Natural killer cell (primary cell): ENCODE data around the gene SLC25A44. TPM values are rescaled to one million over a fixed set of nuclear protein-coding genes. Genes with fewer than 3 reads are reported as not detected.

Source experiments
- ATAC-seq, 3 donors: fragments of 150-1000 bp in 2 of 3; fragments of 200-7000 bp in 1 of 3; cut with Tn5 transposase; 1 replicate in 1 of 3; 2 replicates in 2 of 3; pipeline ENCODE4 v1.10.0; 2021; ENCODE audit warnings: mild to moderate bottlenecking in 2 of 3, moderate library complexity in 2 of 3
- DNase-seq, 2 donors: peaks; one replicate each; pipeline versions ENCODE4 v3.0.0 to v3.0.0-alpha.2; 2013 to 2021; ENCODE audit warnings: mixed read lengths in 1 of 2
- H3K27ac ChIP-seq: one replicate; pipeline ENCODE4 v1.5.1; 2013; ENCODE audit warnings: mild to moderate bottlenecking, low read length
- H3K27me3 ChIP-seq: one replicate; pipeline ENCODE4 v1.6.1; 2013; ENCODE audit warnings: low read length; ENCODE audit not compliant: control insufficient read depth, insufficient read depth
- H3K36me3 ChIP-seq: one replicate; pipeline ENCODE4 v1.6.1; 2013; ENCODE audit warnings: low read length; ENCODE audit not compliant: control insufficient read depth, insufficient read depth
- H3K4me1 ChIP-seq: one replicate; pipeline ENCODE4 v1.6.1; 2013; ENCODE audit warnings: low read length; ENCODE audit not compliant: control insufficient read depth, insufficient read depth
- H3K4me3 ChIP-seq: one replicate; pipeline ENCODE4 v1.5.1; 2013; ENCODE audit warnings: low read length
- H3K9me3 ChIP-seq: one replicate; pipeline ENCODE4 v1.6.1; 2013; ENCODE audit warnings: low read length; ENCODE audit not compliant: control insufficient read depth, insufficient read depth
- H3K27ac Mint-ChIP-seq, 2 donors: one replicate each; pipeline ENCODE4 v1.8.0; 2022; ENCODE audit warnings: mild to moderate bottlenecking in 2 of 2, mixed read lengths in 2 of 2, moderate library complexity in 1 of 2
- H3K27me3 Mint-ChIP-seq, 2 donors: one replicate each; pipeline ENCODE4 v1.8.0; 2022; ENCODE audit warnings: low read depth in 2 of 2, mixed read lengths in 2 of 2
- H3K36me3 Mint-ChIP-seq: one replicate; pipeline ENCODE4 v1.8.0; 2022; ENCODE audit warnings: mixed read lengths
- H3K4me1 Mint-ChIP-seq, 2 donors: one replicate each; pipeline ENCODE4 v1.8.0; 2022; ENCODE audit warnings: mixed read lengths in 2 of 2
- H3K4me3 Mint-ChIP-seq: one replicate; pipeline ENCODE4 v1.8.0; 2022; ENCODE audit warnings: mild to moderate bottlenecking, moderate library complexity, mixed read lengths
- H3K9me3 Mint-ChIP-seq, 2 donors: one replicate each; pipeline ENCODE4 v1.8.0; 2022; ENCODE audit warnings: mixed read lengths in 2 of 2
- WGBS: methylation state at CpG from one replicate; pipeline ENCODE4 v1.1.7; 2013; ENCODE audit warnings: missing lambda C conversion rate; ENCODE audit not compliant: insufficient coverage; 5-methylcytosine and 5-hydroxymethylcytosine counted together
- intact Hi-C: fragments of 100-400 bp; cut with micrococcal nuclease; formaldehyde crosslinking; loops from one replicate; pipeline ENCODE4 v1.14.2; 2022
- total RNA-seq, 4 donors: library from RNA; stranded (reverse); fragments of 120-200 nt in 1 of 4; gene quantifications; one replicate each; pipeline versions ENCODE4 v1.2.3 to v1.2.4, GENCODE V29; 2013 to 2022
- TF ChIP-seq, protein P1 (sequence below): fragments of 200-600 bp; IDR thresholded peaks from one replicate; pipeline ENCODE4 v1.8.0; 2022; ENCODE audit warnings: antibody characterized with exemption

The SLC25A44 gene
- total RNA-seq, 3 donors from 2014 or later (not counting 1 experiment from before 2014, with no cell fraction given) = 17.1 to 49.2 (median 22.0) TPM

DNA sequence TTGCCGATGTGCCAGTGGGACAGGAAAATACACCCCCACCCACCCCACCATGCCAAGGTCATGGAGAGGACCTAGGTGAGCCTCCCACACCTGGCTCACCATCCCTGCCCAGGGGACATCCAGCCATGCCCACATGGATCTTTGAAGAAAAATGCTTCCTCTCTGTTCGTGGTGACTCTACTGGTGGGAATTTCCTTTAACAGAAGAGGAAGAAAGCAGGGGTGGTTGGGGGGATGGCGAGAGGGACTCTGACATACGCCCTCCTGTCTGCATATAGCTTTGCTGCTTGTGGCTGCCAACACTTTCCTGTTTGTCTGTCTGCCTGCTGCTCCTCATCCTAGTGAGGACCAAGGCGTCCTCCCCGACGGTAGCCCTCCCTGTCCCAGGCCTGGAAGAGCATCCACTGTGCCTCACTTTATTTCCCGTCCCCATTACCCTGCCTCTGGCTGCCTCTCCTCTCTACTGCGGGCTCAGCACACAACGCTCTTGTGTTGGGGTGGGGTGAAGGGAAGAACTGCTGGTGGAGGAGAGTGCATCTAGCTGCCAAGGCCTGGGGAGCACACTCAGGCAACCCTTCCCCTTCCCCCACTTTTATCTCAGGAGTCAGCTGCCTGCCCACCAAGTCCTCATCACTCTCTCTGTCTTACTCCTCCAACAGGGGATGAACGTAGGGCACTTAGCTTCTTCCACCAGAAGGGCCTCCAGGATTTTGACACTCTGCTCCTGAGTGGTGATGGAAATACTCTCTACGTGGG lies 38.0 kb upstream of the SLC25A44 start:
- Mint-ChIP-seq H3K36me3 (no peaks in the 10 kb centered on the region), H3K4me1 (peaks cover 5 to 16% of the 10 kb centered on the region in 2 donors), H3K4me3 (no peak overlapping the region), H3K9me3 (no peaks in the 10 kb centered on the region), H3K27me3 (peaks cover 0 to 7% of the 10 kb centered on the region in 2 donors), H3K27ac (no peak overlapping the region)
- DNase-seq (no peak), ATAC-seq (no peak)
- TF ChIP-seq, protein P1, sequence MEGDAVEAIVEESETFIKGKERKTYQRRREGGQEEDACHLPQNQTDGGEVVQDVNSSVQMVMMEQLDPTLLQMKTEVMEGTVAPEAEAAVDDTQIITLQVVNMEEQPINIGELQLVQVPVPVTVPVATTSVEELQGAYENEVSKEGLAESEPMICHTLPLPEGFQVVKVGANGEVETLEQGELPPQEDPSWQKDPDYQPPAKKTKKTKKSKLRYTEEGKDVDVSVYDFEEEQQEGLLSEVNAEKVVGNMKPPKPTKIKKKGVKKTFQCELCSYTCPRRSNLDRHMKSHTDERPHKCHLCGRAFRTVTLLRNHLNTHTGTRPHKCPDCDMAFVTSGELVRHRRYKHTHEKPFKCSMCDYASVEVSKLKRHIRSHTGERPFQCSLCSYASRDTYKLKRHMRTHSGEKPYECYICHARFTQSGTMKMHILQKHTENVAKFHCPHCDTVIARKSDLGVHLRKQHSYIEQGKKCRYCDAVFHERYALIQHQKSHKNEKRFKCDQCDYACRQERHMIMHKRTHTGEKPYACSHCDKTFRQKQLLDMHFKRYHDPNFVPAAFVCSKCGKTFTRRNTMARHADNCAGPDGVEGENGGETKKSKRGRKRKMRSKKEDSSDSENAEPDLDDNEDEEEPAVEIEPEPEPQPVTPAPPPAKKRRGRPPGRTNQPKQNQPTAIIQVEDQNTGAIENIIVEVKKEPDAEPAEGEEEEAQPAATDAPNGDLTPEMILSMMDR = no peak
- Histone ChIP-seq H3K9me3 (no peaks in the 10 kb centered on the region), H3K4me3 (no peak overlapping the region), H3K4me1 (peaks cover 66% of the 10 kb centered on the region), H3K27ac (no peak overlapping the region), H3K27me3 (no peaks in the 10 kb centered on the region), H3K36me3 (no peaks in the 10 kb centered on the region)
- intact Hi-C loops = no loop called here
- WGBS = 53% methylated on average over 10 of the region's 12 CpGs

DNA sequence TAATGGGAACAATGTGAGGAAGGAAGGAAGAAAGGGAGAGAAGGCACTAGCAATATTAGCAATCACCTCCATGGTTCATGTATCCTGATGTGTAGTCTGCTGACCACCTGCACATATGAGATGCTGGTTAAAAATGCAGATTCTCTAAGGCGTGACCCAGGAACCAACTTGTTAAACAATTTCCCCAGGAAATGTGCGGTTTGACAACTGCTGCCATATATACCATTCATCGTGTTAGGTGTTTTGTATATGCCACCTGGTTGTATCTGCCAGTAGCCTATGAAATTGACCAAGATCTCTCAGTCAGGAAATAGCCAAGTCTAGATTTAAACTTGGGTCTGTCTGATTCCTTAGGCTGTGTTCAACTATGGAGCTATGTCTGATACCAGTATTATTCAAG lies 36.4 kb upstream of the SLC25A44 start:
- H3K4me1 Mint-ChIP-seq = peaks cover 12 to 22% of the 10 kb centered on the region in 2 donors
- H3K36me3 Mint-ChIP-seq = no peaks in the 10 kb centered on the region
- Histone ChIP-seq H3K9me3 (no peaks in the 10 kb centered on the region), H3K4me1 (peaks cover 57% of the 10 kb centered on the region), H3K27me3 (no peaks in the 10 kb centered on the region), H3K27ac (no peak overlapping the region), H3K4me3 (no peak overlapping the region), H3K36me3 (no peaks in the 10 kb centered on the region)
- H3K9me3 Mint-ChIP-seq = no peaks in the 10 kb centered on the region
- TF ChIP-seq, protein P1 = no peak
- 52% methylated on average over 3 of the region's 3 CpGs for WGBS
- peaks cover 0 to 7% of the 10 kb centered on the region in 2 donors for H3K27me3 Mint-ChIP-seq
- no peak overlapping the region for H3K27ac Mint-ChIP-seq
- no peak for ATAC-seq
- no peak overlapping the region for H3K4me3 Mint-ChIP-seq
- intact Hi-C loops = no loop called here
- no peak for DNase-seq

DNA sequence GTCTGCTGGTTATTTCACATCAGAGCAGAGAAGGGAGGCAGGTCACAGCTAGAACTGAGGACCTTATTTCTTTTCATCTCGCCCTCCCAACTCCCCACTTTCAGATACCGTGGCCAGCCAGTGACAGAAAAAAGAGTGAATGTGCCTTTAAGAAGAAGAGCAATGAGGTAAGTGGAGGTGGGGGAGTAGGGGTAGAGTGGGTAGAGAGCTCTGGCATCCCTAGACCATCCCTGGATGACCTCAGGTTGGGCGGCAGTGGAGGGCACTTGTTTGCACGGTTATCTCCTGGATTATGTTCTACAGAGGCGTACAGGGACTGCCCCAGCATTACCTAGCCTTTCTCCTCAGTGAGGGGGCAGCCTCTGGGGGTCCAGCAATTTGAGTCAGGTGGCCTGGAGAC lies 35.9 kb upstream of the SLC25A44 start:
- Mint-ChIP-seq H3K4me3 (no peak overlapping the region), H3K9me3 (no peaks in the 10 kb centered on the region), H3K27ac (no peak overlapping the region), H3K36me3 (no peaks in the 10 kb centered on the region), H3K27me3 (peaks cover 0 to 7% of the 10 kb centered on the region in 2 donors), H3K4me1 (peaks cover 12 to 22% of the 10 kb centered on the region in 2 donors)
- 89% methylated on average over 4 of the region's 5 CpGs for WGBS
- no peaks in the 10 kb centered on the region for H3K27me3 ChIP-seq
- ATAC-seq = no peak
- H3K27ac ChIP-seq = no peak overlapping the region
- no peaks in the 10 kb centered on the region for H3K36me3 ChIP-seq
- no peak for DNase-seq
- no peak overlapping the region for H3K4me3 ChIP-seq
- H3K4me1 ChIP-seq = peaks cover 56% of the 10 kb centered on the region
- intact Hi-C loops = no loop called here
- TF ChIP-seq, protein P1 = no peak
- H3K9me3 ChIP-seq = no peaks in the 10 kb centered on the region
